K562 (cell line): ENCODE measurements around the gene CFAP70. TPM values are rescaled to one million over a fixed set of nuclear protein-coding genes. Genes with fewer than 3 reads are reported as not detected.

Experiments used
- ARID3B ChIP-seq: fragments of 250-450 bp; sonication (Bioruptor Pico); IDR thresholded peaks from 2 replicates; pipeline ENCODE4 v1.4.0; 2020; ENCODE audit warnings: borderline replicate concordance
- BCL6 ChIP-seq: fragments of 250-450 bp; sonication (Bioruptor Pico); IDR thresholded peaks from 2 replicates; pipeline ENCODE4 v1.4.0; 2020
- BRF1 ChIP-seq: IDR thresholded peaks from 3 replicates; pipeline ENCODE4 v1.6.1; 2011; ENCODE audit warnings: borderline replicate concordance, mild to moderate bottlenecking; ENCODE audit not compliant: insufficient read length; ENCODE audit errors: extremely low read depth
- JUND ChIP-seq, 2 experiments: IDR thresholded peaks; 2 replicates in 1 of 2; 3 replicates in 1 of 2; pipeline ENCODE4 v1.6.1; 2011; ENCODE audit warnings: borderline replicate concordance in 2 of 2, low read depth in 2 of 2, low read length in 2 of 2, improper control_type of control experiment in 1 of 2, missing biosample characterization in 1 of 2, missing genetic modification characterization in 1 of 2, missing genetic modification reagents in 1 of 2
- KAT8 ChIP-seq: fragments of 450-650 bp; IDR thresholded peaks from 2 replicates; pipeline ENCODE4 v1.6.1; 2016; ENCODE audit warnings: low read depth, mild to moderate bottlenecking
- RFX5 ChIP-seq: IDR thresholded peaks from 2 replicates; pipeline ENCODE4 v1.6.1; 2011; ENCODE audit warnings: low read depth, mild to moderate bottlenecking, improper control_type of control experiment, low read length
- TAF1 ChIP-seq: IDR thresholded peaks from 2 replicates; pipeline ENCODE4 v1.6.1; 2011; ENCODE audit warnings: mild to moderate bottlenecking, low read length, moderate library complexity; ENCODE audit not compliant: insufficient read depth, control insufficient read depth, severe bottlenecking; ENCODE audit errors: extremely low read depth
- THAP12 ChIP-seq: fragments of 250-450 bp; sonication (Bioruptor Pico); IDR thresholded peaks from 2 replicates; pipeline ENCODE4 v1.9.0; 2021; ENCODE audit warnings: mild to moderate bottlenecking, inconsistent platforms
- ZNF316 ChIP-seq: fragments of 450-650 bp; IDR thresholded peaks from 2 replicates; pipeline ENCODE4 v1.6.1; 2016
- polyA plus RNA-seq, 8 experiments: library from polyadenylated mRNA; depleted of rRNA in 4 of 8; stranded (reverse) in 5 of 8; unstranded in 3 of 8; fragments of >200 nt; fragmentation: Nextera tagmentation in 2 of 8; fragmentation: Illumina TruSeq in 1 of 8; extraction: Ambion mirVana in 2 of 8; extraction: Trizol in 1 of 8; gene quantifications; 2 replicates each; pipeline versions ENCODE4 v1.2.1 to v1.2.3, GENCODE V29; 2011 to 2014; ENCODE audit warnings: inconsistent platforms in 1 of 8, missing spikeins in 1 of 8
- total RNA-seq, 7 experiments: library from RNA; depleted of rRNA in 6 of 7; stranded (reverse); fragments of >200 nt in 6 of 7; fragmentation: Illumina TruSeq in 2 of 7; extraction: Trizol in 2 of 7; gene quantifications; 2 replicates each; pipeline versions ENCODE4 v1.2.1 to v1.2.3, GENCODE V29; 2011 to 2021; ENCODE audit warnings: low replicate concordance in 1 of 7
- TF ChIP-seq, protein P1 (sequence below): fragments of 450-650 bp; IDR thresholded peaks from 2 replicates; pipeline ENCODE4 v1.6.1; 2017; ENCODE audit warnings: mild to moderate bottlenecking, moderate library complexity
- TF ChIP-seq, protein P2 (sequence below): fragments of 450-650 bp; IDR thresholded peaks from one replicate; pipeline ENCODE4 v1.6.1; 2018; ENCODE audit warnings: mild to moderate bottlenecking, moderate library complexity; ENCODE audit not compliant: partially characterized antibody
- TF ChIP-seq, protein P3 (sequence below): fragments of 200-800 bp; sonication (Bioruptor generic); IDR thresholded peaks from 2 replicates; pipeline ENCODE4 v1.6.1; 2017; ENCODE audit warnings: missing genetic modification characterization, missing compliant biosample characterization
- TF ChIP-seq, protein P4 (sequence below): fragments of 450-650 bp; IDR thresholded peaks from 2 replicates; pipeline ENCODE4 v1.6.1; 2016; ENCODE audit warnings: missing biosample characterization, missing genetic modification characterization
- TF ChIP-seq, protein P5 (sequence below), 2 experiments: fragments of 450-650 bp in 1 of 2; sonication (generic) in 1 of 2; formaldehyde crosslinking; conservative IDR thresholded peaks; 2 replicates each; pipeline versions ENCODE4 v1.4.0 to v1.8.1; 2020 to 2022; ENCODE audit warnings: mild to moderate bottlenecking in 1 of 2, missing genetic modification reagents in 1 of 2

CFAP70 gene
- total and polyA plus RNA-seq, 9 of the 15 experiments (the other 6 are each of a cell fraction or from before 2014, with no cell fraction given) = 0.27 to 1.6 (median 0.86) TPM

DNA sequence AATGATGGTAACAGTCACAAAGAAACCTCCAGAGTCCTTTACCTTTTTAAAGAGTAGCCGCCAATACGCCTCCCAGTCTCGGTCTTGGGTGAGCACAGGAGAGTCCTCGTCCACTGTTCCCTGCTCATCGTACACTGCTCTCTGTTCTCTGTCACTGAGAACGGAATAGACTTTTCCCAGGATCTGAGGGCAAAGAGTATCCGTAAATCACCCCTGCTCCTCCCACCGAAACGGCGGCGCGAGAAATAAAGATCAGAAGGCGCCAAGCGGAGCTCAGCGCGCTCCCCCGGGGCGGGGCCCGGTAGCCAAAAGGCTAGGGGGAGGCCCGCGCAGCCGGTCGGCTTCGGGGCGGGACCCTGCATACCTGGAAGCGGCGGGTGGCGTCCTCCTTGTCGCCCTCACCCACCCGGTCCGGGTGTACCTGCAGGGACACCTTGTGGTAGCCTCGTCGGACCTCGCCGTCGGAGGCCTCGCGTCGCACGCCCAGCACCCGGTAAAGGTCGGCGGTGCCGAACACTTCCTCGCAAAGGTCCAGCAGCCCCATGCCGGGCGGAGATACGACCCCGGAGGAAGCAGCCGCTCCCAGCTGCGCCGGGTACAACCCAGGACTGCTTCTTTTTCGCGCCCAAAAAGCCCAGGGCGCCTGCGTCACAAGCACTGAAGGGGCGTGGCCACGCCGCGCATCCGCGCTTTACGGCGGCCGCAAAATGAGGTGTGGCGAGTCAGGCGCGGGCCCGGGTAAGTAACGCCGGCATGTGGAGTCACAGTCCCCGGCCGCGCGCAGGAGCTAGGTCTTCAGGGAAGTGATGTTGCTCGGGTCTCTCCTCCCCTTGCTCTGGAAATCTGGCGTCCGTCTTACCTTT lies 111.8 kb downstream of the CFAP70 start, which contains the start of gene DNAJC9 (continued):
- TF ChIP-seq THAP12 (CRISPR knock-in tag) = peak; percentile 94
- TF ChIP-seq KAT8 = no peak
- TF ChIP-seq, protein P1, sequence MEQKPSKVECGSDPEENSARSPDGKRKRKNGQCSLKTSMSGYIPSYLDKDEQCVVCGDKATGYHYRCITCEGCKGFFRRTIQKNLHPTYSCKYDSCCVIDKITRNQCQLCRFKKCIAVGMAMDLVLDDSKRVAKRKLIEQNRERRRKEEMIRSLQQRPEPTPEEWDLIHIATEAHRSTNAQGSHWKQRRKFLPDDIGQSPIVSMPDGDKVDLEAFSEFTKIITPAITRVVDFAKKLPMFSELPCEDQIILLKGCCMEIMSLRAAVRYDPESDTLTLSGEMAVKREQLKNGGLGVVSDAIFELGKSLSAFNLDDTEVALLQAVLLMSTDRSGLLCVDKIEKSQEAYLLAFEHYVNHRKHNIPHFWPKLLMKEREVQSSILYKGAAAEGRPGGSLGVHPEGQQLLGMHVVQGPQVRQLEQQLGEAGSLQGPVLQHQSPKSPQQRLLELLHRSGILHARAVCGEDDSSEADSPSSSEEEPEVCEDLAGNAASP = no peak
- TF ChIP-seq, protein P2, sequence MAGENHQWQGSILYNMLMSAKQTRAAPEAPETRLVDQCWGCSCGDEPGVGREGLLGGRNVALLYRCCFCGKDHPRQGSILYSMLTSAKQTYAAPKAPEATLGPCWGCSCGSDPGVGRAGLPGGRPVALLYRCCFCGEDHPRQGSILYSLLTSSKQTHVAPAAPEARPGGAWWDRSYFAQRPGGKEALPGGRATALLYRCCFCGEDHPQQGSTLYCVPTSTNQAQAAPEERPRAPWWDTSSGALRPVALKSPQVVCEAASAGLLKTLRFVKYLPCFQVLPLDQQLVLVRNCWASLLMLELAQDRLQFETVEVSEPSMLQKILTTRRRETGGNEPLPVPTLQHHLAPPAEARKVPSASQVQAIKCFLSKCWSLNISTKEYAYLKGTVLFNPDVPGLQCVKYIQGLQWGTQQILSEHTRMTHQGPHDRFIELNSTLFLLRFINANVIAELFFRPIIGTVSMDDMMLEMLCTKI = no peak
- TF ChIP-seq, protein P3, sequence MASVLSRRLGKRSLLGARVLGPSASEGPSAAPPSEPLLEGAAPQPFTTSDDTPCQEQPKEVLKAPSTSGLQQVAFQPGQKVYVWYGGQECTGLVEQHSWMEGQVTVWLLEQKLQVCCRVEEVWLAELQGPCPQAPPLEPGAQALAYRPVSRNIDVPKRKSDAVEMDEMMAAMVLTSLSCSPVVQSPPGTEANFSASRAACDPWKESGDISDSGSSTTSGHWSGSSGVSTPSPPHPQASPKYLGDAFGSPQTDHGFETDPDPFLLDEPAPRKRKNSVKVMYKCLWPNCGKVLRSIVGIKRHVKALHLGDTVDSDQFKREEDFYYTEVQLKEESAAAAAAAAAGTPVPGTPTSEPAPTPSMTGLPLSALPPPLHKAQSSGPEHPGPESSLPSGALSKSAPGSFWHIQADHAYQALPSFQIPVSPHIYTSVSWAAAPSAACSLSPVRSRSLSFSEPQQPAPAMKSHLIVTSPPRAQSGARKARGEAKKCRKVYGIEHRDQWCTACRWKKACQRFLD (CRISPR knock-in tag) = no peak
- TF ChIP-seq, protein P4, sequence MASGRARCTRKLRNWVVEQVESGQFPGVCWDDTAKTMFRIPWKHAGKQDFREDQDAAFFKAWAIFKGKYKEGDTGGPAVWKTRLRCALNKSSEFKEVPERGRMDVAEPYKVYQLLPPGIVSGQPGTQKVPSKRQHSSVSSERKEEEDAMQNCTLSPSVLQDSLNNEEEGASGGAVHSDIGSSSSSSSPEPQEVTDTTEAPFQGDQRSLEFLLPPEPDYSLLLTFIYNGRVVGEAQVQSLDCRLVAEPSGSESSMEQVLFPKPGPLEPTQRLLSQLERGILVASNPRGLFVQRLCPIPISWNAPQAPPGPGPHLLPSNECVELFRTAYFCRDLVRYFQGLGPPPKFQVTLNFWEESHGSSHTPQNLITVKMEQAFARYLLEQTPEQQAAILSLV (tag) = no peak
- TF ChIP-seq RFX5 = no peak
- TF ChIP-seq BRF1 = no peak
- TF ChIP-seq ZNF316 = no peak
- TF ChIP-seq JUND (IDR thresholded peaks at IDR 0.05; ENCODE audit: borderline replicate concordance, low read depth, low read length) = peak; percentile 70; the same call in 1 of the 2 replicates
- TF ChIP-seq JUND (tag; IDR thresholded peaks at IDR 0.05; ENCODE audit: borderline replicate concordance, low read depth, low read length) = peak; percentile 51; the same call in 1 of the 3 replicates
- TF ChIP-seq ARID3B (CRISPR knock-in tag) = peak; percentile 77; the same call in 1 of the 2 replicates
- TF ChIP-seq TAF1 = peak; percentile 95
- no peak for TF ChIP-seq BCL6 (CRISPR knock-in tag)
- TF ChIP-seq, protein P5, sequence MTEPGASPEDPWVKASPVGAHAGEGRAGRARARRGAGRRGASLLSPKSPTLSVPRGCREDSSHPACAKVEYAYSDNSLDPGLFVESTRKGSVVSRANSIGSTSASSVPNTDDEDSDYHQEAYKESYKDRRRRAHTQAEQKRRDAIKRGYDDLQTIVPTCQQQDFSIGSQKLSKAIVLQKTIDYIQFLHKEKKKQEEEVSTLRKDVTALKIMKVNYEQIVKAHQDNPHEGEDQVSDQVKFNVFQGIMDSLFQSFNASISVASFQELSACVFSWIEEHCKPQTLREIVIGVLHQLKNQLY (CRISPR knock-in tag; conservative IDR thresholded peaks at IDR 0.05) = peak in 1 of 2 experiments; percentile 95; a peak in 1 of 4 replicates
